ENCODE results near the gene ACBD3. TPM values are rescaled to one million over a fixed set of nuclear protein-coding genes. Genes with fewer than 3 reads are reported as not detected.
A peak's percentile ranks its signal among the peaks of the same experiment; 100 is the strongest.

The ACBD3 gene
- total and polyA plus RNA-seq, 2 experiments from 2014 or later = 41.4 to 76.8 TPM

DNA sequence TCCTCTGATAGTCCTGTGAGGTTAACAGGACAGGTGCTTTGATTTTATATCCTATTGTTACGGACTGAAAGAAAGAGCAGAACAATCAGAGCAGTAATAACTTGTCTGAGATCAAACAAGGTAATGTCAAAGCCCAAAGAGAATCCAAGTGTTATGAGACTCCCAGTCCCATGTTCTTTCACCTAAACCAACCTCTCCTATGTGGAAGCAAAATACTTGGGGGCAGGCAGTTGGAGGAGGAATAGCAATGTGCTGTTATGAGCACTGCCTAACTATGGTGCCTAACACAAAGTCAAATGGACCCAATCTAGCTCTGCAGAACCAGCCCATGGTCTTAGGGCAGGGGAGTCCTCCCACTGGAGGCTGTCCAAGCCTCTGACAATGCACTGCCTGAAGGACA, 28.1 kb downstream of the ACBD3 start:
- Histone ChIP-seq H3K4me3 (no peak overlapping the region), H3F3A (ENCODE audit: insufficient read depth) (peaks cover 10% of the 10 kb centered on the region; the same call in 1 of the 2 replicates), H3K4me2 (ENCODE audit: unreplicated experiment) (no peak overlapping the region), H3K79me2 (ENCODE audit: insufficient read depth) (peaks cover 100% of the 10 kb centered on the region), H3K27ac (no peak overlapping the region), H4K20me1 (ENCODE audit: insufficient read depth) (peaks cover 6% of the 10 kb centered on the region; the same call in 1 of the 2 replicates), H3K36me3 (ENCODE audit: low read depth) (peaks cover 82% of the 10 kb centered on the region), H2AFZ (no peak overlapping the region), H3K4me1 (ENCODE audit: insufficient read depth) (no peaks in the 10 kb centered on the region), H3K9me2 (ENCODE audit: insufficient read depth) (no peaks in the 10 kb centered on the region), H3K27me3 (replicated peaks; ENCODE audit: insufficient read depth) (no peaks in the 10 kb centered on the region), H3K9me3 (ENCODE audit: low read depth) (no peaks in the 10 kb centered on the region), H3K9ac (no peak overlapping the region)
- WGBS, 2 experiments (ENCODE audit: low coverage in 1 of 2, low lambda C conversion rate in 2 of 2, missing lambda C conversion rate in 2 of 2) = 97 to 100% methylated on average over 1 of the region's 1 CpG
- in situ Hi-C loops (cut with MboI) = no loop called here
- TF ChIP-seq EZH2 (IDR thresholded peaks at IDR 0.05; ENCODE audit: insufficient read depth, poor library complexity, severe bottlenecking) = no peak
- no peak for TF ChIP-seq EZH2phosphoT487 (IDR thresholded peaks at IDR 0.05; ENCODE audit: insufficient read depth, low read depth)
- DNase-seq = no peak

DNA sequence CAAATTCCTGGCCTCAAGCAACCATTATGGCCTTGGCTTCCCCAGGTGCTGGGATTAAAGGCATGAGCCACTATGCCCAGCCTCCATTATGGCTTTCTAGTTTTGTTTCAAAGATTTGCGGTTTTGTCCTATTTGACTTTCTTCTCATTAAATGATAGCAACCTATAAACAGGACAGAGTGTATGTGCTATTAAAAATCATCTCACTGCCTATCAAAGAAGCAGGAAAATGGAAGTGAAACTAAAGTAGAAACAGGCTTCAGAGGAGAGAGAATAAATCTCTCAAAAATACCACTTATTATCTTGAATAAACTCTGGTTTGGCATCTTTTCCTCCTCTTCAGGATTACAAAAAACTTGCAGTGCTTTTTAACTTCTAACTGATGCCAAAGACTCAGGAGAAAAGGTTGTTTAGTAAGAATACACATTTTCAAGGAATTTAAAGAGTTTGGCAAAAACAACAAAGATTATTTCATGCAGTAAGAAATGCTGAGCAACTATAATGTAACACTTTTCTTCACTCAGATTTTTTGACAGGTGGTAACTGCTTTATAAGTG, 28.7 kb downstream of the ACBD3 start:
- 100% methylated on average over 1 of the region's 1 CpG for WGBS, 2 experiments (ENCODE audit: low coverage in 1 of 2, low lambda C conversion rate in 2 of 2, missing lambda C conversion rate in 2 of 2)
- H4K20me1 ChIP-seq (ENCODE audit: insufficient read depth) = peaks cover 6% of the 10 kb centered on the region; the same call in 1 of the 2 replicates
- H3K9me2 ChIP-seq (ENCODE audit: insufficient read depth) = no peaks in the 10 kb centered on the region
- H2AFZ ChIP-seq = no peak overlapping the region
- peaks cover 80% of the 10 kb centered on the region for H3K36me3 ChIP-seq (ENCODE audit: low read depth)
- H3K4me3 ChIP-seq = no peak overlapping the region
- H3K9ac ChIP-seq = no peak overlapping the region
- H3F3A ChIP-seq (ENCODE audit: insufficient read depth) = peaks cover 10% of the 10 kb centered on the region; the same call in 1 of the 2 replicates
- H3K9me3 ChIP-seq (ENCODE audit: low read depth) = no peaks in the 10 kb centered on the region
- in situ Hi-C loops (cut with MboI) = no loop called here
- H3K27ac ChIP-seq = no peak overlapping the region
- TF ChIP-seq EZH2phosphoT487 (IDR thresholded peaks at IDR 0.05; ENCODE audit: insufficient read depth, low read depth) (no peak), EZH2 (IDR thresholded peaks at IDR 0.05; ENCODE audit: insufficient read depth, poor library complexity, severe bottlenecking) (no peak)
- no peak for DNase-seq
- no peak overlapping the region for H3K4me2 ChIP-seq (ENCODE audit: unreplicated experiment)
- H3K4me1 ChIP-seq (ENCODE audit: insufficient read depth) = no peaks in the 10 kb centered on the region
- no peaks in the 10 kb centered on the region for H3K27me3 ChIP-seq (replicated peaks; ENCODE audit: insufficient read depth)
- peaks cover 100% of the 10 kb centered on the region for H3K79me2 ChIP-seq (ENCODE audit: insufficient read depth)

GRCh38 chr1:226154593-226154992, 31.9 kb downstream of the ACBD3 start:
- Histone ChIP-seq H4K20me1 (ENCODE audit: insufficient read depth) (no peaks in the 10 kb centered on the region; the same call in 1 of the 2 replicates), H3K4me2 (ENCODE audit: unreplicated experiment) (no peak overlapping the region), H3K27me3 (replicated peaks; ENCODE audit: insufficient read depth) (no peaks in the 10 kb centered on the region), H3K9me2 (ENCODE audit: insufficient read depth) (no peaks in the 10 kb centered on the region), H3K4me3 (no peak overlapping the region), H3K9ac (no peak overlapping the region), H3K4me1 (ENCODE audit: insufficient read depth) (no peaks in the 10 kb centered on the region), H3K79me2 (ENCODE audit: insufficient read depth) (peaks cover 100% of the 10 kb centered on the region), H3K9me3 (ENCODE audit: low read depth) (no peaks in the 10 kb centered on the region), H3K27ac (no peak overlapping the region), H3K36me3 (ENCODE audit: low read depth) (peaks cover 80% of the 10 kb centered on the region), H3F3A (ENCODE audit: insufficient read depth) (peaks cover 7% of the 10 kb centered on the region; the same call in 1 of the 2 replicates), H2AFZ (no peak overlapping the region)
- in situ Hi-C loops (cut with MboI) = no loop called here
- TF ChIP-seq EZH2phosphoT487 (IDR thresholded peaks at IDR 0.05; ENCODE audit: insufficient read depth, low read depth) (no peak), EZH2 (IDR thresholded peaks at IDR 0.05; ENCODE audit: insufficient read depth, poor library complexity, severe bottlenecking) (no peak)
- DNase-seq = no peak
- 96 to 100% methylated on average over 1 of the region's 1 CpG for WGBS, 2 experiments (ENCODE audit: low coverage in 1 of 2, low lambda C conversion rate in 2 of 2, missing lambda C conversion rate in 2 of 2)

DNA sequence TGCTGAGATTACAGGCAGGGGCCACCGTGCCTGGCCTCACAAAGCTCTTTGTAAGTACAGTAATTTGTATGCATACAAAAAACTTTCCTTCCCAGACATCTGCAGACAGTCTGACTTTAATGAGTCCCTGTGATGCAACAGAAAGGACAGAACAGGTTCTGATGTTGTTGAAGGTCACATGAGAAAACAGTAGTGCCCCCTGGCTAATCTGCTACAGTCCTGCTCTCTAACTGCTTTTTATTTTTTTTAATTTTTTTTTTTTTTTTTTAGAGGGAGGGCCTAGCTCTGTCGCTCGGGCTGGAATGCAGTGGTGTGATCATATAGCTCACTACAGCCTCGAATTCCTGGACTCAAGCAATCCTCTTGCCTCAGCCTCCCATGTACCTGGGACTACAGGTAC, 36.7 kb downstream of the ACBD3 start:
- in situ Hi-C loops (cut with MboI) = no loop called here
- H3K27me3 ChIP-seq (replicated peaks; ENCODE audit: insufficient read depth) = no peaks in the 10 kb centered on the region
- WGBS, 2 experiments (ENCODE audit: low coverage in 1 of 2, low lambda C conversion rate in 2 of 2, missing lambda C conversion rate in 2 of 2) = 53 to 62% methylated on average over 4 of the region's 4 CpGs

More for the DNA sequence above, 36.7 kb downstream of the ACBD3 start:
- Histone ChIP-seq H2AFZ (no peak overlapping the region), H3F3A (ENCODE audit: insufficient read depth) (peaks cover 9% of the 10 kb centered on the region; the same call in 1 of the 2 replicates), H3K27ac (no peak overlapping the region), H3K9ac (no peak overlapping the region), H4K20me1 (ENCODE audit: insufficient read depth) (no peaks in the 10 kb centered on the region), H3K36me3 (ENCODE audit: low read depth) (peaks cover 78% of the 10 kb centered on the region), H3K4me2 (ENCODE audit: unreplicated experiment) (no peak overlapping the region), H3K79me2 (ENCODE audit: insufficient read depth) (peaks cover 78% of the 10 kb centered on the region), H3K9me2 (ENCODE audit: insufficient read depth) (no peaks in the 10 kb centered on the region), H3K9me3 (ENCODE audit: low read depth) (no peaks in the 10 kb centered on the region), H3K4me1 (ENCODE audit: insufficient read depth) (no peaks in the 10 kb centered on the region), H3K4me3 (no peak overlapping the region)
- peak; percentile 44 for DNase-seq
- TF ChIP-seq EZH2phosphoT487 (IDR thresholded peaks at IDR 0.05; ENCODE audit: insufficient read depth, low read depth) (no peak), EZH2 (IDR thresholded peaks at IDR 0.05; ENCODE audit: insufficient read depth, poor library complexity, severe bottlenecking) (no peak)
